ENCODE results near the gene ZNF691. TPM values are rescaled to one million over a fixed set of nuclear protein-coding genes. Genes with fewer than 3 reads are reported as not detected.
A peak's percentile ranks its signal among the peaks of the same experiment; 100 is the strongest.

The ZNF691 gene
- total RNA-seq, 1 experiment from 2014 or later, result 16.6 TPM

GRCh38 chr1:42847721-42848460 is 1.5 kb downstream of the ZNF691 start:
- TF ChIP-seq RORB (CRISPR knock-in tag; IDR thresholded peaks at IDR 0.05), result no peak
- TF ChIP-seq TEAD1 (CRISPR knock-in tag; IDR thresholded peaks at IDR 0.05), result no peak
- TF ChIP-seq FOXP1 (CRISPR knock-in tag; IDR thresholded peaks at IDR 0.05; ENCODE audit: borderline replicate concordance), result no peak
- TF ChIP-seq ZNF121 (CRISPR knock-in tag; IDR thresholded peaks at IDR 0.05), result no peak
- TF ChIP-seq MXD4 (CRISPR knock-in tag; IDR thresholded peaks at IDR 0.05; ENCODE audit: borderline replicate concordance), result no peak
- TF ChIP-seq, protein P1, sequence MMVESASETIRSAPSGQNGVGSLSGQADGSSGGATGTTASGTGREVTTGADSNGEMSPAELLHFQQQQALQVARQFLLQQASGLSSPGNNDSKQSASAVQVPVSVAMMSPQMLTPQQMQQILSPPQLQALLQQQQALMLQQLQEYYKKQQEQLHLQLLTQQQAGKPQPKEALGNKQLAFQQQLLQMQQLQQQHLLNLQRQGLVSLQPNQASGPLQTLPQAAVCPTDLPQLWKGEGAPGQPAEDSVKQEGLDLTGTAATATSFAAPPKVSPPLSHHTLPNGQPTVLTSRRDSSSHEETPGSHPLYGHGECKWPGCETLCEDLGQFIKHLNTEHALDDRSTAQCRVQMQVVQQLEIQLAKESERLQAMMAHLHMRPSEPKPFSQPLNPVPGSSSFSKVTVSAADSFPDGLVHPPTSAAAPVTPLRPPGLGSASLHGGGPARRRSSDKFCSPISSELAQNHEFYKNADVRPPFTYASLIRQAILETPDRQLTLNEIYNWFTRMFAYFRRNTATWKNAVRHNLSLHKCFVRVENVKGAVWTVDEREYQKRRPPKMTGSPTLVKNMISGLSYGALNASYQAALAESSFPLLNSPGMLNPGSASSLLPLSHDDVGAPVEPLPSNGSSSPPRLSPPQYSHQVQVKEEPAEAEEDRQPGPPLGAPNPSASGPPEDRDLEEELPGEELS (CRISPR knock-in tag; IDR thresholded peaks at IDR 0.05), result no peak
- no peak for TF ChIP-seq ZMAT4 (CRISPR knock-in tag; IDR thresholded peaks at IDR 0.05)
- TF ChIP-seq MAX (CRISPR knock-in tag; IDR thresholded peaks at IDR 0.05), result no peak
- TF ChIP-seq GTF2I (CRISPR knock-in tag; conservative IDR thresholded peaks at IDR 0.05), result no peak
- TF ChIP-seq JUN (CRISPR knock-in tag; IDR thresholded peaks at IDR 0.05), result no peak
- TF ChIP-seq, protein P2, sequence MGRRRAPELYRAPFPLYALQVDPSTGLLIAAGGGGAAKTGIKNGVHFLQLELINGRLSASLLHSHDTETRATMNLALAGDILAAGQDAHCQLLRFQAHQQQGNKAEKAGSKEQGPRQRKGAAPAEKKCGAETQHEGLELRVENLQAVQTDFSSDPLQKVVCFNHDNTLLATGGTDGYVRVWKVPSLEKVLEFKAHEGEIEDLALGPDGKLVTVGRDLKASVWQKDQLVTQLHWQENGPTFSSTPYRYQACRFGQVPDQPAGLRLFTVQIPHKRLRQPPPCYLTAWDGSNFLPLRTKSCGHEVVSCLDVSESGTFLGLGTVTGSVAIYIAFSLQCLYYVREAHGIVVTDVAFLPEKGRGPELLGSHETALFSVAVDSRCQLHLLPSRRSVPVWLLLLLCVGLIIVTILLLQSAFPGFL (CRISPR knock-in tag; IDR thresholded peaks at IDR 0.05; ENCODE audit: borderline replicate concordance), result no peak
- TF ChIP-seq, protein P3, sequence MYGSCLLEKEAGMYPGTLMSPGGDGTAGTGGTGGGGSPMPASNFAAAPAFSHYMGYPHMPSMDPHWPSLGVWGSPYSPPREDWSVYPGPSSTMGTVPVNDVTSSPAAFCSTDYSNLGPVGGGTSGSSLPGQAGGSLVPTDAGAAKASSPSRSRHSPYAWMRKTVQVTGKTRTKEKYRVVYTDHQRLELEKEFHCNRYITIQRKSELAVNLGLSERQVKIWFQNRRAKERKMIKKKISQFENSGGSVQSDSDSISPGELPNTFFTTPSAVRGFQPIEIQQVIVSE (CRISPR knock-in tag; IDR thresholded peaks at IDR 0.05; ENCODE audit: borderline replicate concordance), result no peak
- no peak for TF ChIP-seq ATF6 (CRISPR knock-in tag; IDR thresholded peaks at IDR 0.05)
- TF ChIP-seq ZNF416 (CRISPR knock-in tag; IDR thresholded peaks at IDR 0.05), result no peak
- TF ChIP-seq E2F4 (CRISPR knock-in tag; IDR thresholded peaks at IDR 0.05; ENCODE audit: borderline replicate concordance, low read depth), result no peak
- peak overlapping the region; percentile 43 for H3K27ac Mint-ChIP-seq
- H3K4me3 Mint-ChIP-seq, result peak overlapping the region; percentile 95
- CTCF ChIA-PET, result interaction anchor here (1.3 to 3.3 kb wide), 4 partner anchors 17 to 226 kb away, joined by 3 to 17 read pairs (median 10); no protein-coding TSS in a partner anchor
- ATAC-seq, result no peak
- H3K9me3 Mint-ChIP-seq, result no peaks in the 10 kb centered on the region; the same call in 1 of the 2 replicates
- peaks cover 35% of the 10 kb centered on the region for H3K36me3 Mint-ChIP-seq
- DNase-seq (ENCODE audit: low spot score), result no peak
- POLR2A ChIA-PET, result no interaction called here
- peaks cover 24% of the 10 kb centered on the region for H3K4me1 Mint-ChIP-seq
- H3K27me3 Mint-ChIP-seq (ENCODE audit: low read depth), result no peaks in the 10 kb centered on the region; the same call in 1 of the 2 replicates
